ENCODE measurements around the gene GRPEL1.

- no peak for TF ChIP-seq CTCF (IDR thresholded peaks at IDR 0.05)
- no peak for TF ChIP-seq POLR2AphosphoS5 (IDR thresholded peaks at IDR 0.05; ENCODE audit: low read depth, low read length)
- TF ChIP-seq REST (IDR thresholded peaks at IDR 0.05; ENCODE audit: insufficient read depth in 1 of 2, low read depth in 2 of 2, low read length in 1 of 2), result no peak
- no peak for TF ChIP-seq TCF7L2 (IDR thresholded peaks at IDR 0.05; ENCODE audit: low read depth, low read length)
Measured at GRCh38 chr4:7019367-7019766, 48.5 kb downstream of the GRPEL1 start.
